CD14-positive monocyte (primary cell): ENCODE results near the gene GLMP. TPM values are rescaled to one million over a fixed set of nuclear protein-coding genes. Genes with fewer than 3 reads are reported as not detected.

Source experiments
- DNase-seq, 3 donors: peaks; one replicate each; pipeline ENCODE4 v3.0.0-alpha.2; 2011 to 2022
- H2AFZ ChIP-seq: 2 replicates; pipeline ENCODE4 v1.6.0; 2012; ENCODE audit warnings: mild to moderate bottlenecking, low read depth, low read length, inconsistent platforms; ENCODE audit not compliant: insufficient read depth, poor library complexity, severe bottlenecking
- H3K27ac ChIP-seq, 2 donors: 1 replicate in 1 of 2; 2 replicates in 1 of 2; pipeline ENCODE4 v1.5.1; 2012 to 2013; ENCODE audit warnings: low read length in 2 of 2, control low read depth in 1 of 2, inconsistent platforms in 1 of 2, low read depth in 1 of 2, mild to moderate bottlenecking in 1 of 2
- H3K27me3 ChIP-seq, 2 donors: one replicate each; pipeline versions ENCODE4 v1.6.0 to v1.6.1; 2011 to 2013; ENCODE audit warnings: low read length in 2 of 2; ENCODE audit not compliant: control insufficient read depth in 2 of 2, insufficient read depth in 2 of 2
- H3K36me3 ChIP-seq, 2 donors: replicated peaks in 1 of 2; 1 replicate in 1 of 2; 2 replicates in 1 of 2; pipeline versions ENCODE4 v1.5.1 to v1.6.1; 2012 to 2013; ENCODE audit warnings: low read length in 2 of 2, control low read depth in 1 of 2, inconsistent platforms in 1 of 2, mild to moderate bottlenecking in 1 of 2; ENCODE audit not compliant: insufficient read depth in 2 of 2, control insufficient read depth in 1 of 2
- H3K4me1 ChIP-seq, 2 donors: 1 replicate in 1 of 2; 2 replicates in 1 of 2; pipeline versions ENCODE4 v1.5.1 to v1.6.1; 2012 to 2013; ENCODE audit warnings: low read length in 2 of 2, control low read depth in 1 of 2, inconsistent platforms in 1 of 2, mild to moderate bottlenecking in 1 of 2, moderate library complexity in 1 of 2; ENCODE audit not compliant: insufficient read depth in 2 of 2, control insufficient read depth in 1 of 2
- H3K4me2 ChIP-seq: replicated peaks from 2 replicates; pipeline ENCODE3; 2012; ENCODE audit warnings: low read length, moderate library complexity, mild to moderate bottlenecking; ENCODE audit not compliant: poor library complexity, severe bottlenecking; ENCODE audit errors: extremely low read depth
- H3K4me3 ChIP-seq, 3 experiments: fragments of 200-600 bp in 1 of 3; sonication (generic) in 1 of 3; replicated peaks in 1 of 3; 1 replicate in 2 of 3; 2 replicates in 1 of 3; pipeline ENCODE4 v1.5.1; 2011 to 2013; ENCODE audit warnings: low read length in 3 of 3, mild to moderate bottlenecking in 3 of 3, control low read depth in 2 of 3, low read depth in 2 of 3, inconsistent platforms in 1 of 3, moderate library complexity in 1 of 3
- H3K79me2 ChIP-seq: 2 replicates; pipeline ENCODE4 v1.6.0; 2012; ENCODE audit warnings: mild to moderate bottlenecking, control low read depth, inconsistent platforms, low read length, moderate library complexity; ENCODE audit not compliant: insufficient read depth
- H3K9ac ChIP-seq: 2 replicates; pipeline ENCODE4 v1.6.0; 2017; ENCODE audit warnings: low read length, mild to moderate bottlenecking; ENCODE audit not compliant: insufficient read depth, poor library complexity, severe bottlenecking
- H3K9me3 ChIP-seq, 2 donors: replicated peaks in 1 of 2; 1 replicate in 1 of 2; 2 replicates in 1 of 2; pipeline versions ENCODE4 v1.5.1 to v1.6.1; 2012 to 2013; ENCODE audit warnings: low read length in 2 of 2, control low read depth in 1 of 2; ENCODE audit not compliant: control insufficient read depth in 1 of 2, insufficient read depth in 1 of 2
- H4K20me1 ChIP-seq: 2 replicates; pipeline ENCODE4 v1.6.0; 2012; ENCODE audit warnings: mild to moderate bottlenecking, low read length, control low read depth, moderate library complexity; ENCODE audit not compliant: insufficient read depth
- H3K27ac Mint-ChIP-seq, 7 donors: one replicate each; pipeline ENCODE4 v1.8.0; 2020; ENCODE audit warnings: mild to moderate bottlenecking in 7 of 7, mixed read lengths in 7 of 7, moderate library complexity in 6 of 7, inconsistent platforms in 2 of 7
- H3K27me3 Mint-ChIP-seq, 3 donors: one replicate each; pipeline ENCODE4 v1.8.0; 2021 to 2022; ENCODE audit warnings: low read depth in 3 of 3, mild to moderate bottlenecking in 3 of 3, mixed read lengths in 3 of 3, moderate library complexity in 3 of 3, inconsistent platforms in 1 of 3
- H3K36me3 Mint-ChIP-seq, 2 donors: one replicate each; pipeline ENCODE4 v1.8.0; 2020; ENCODE audit warnings: mixed read lengths in 2 of 2, inconsistent platforms in 1 of 2, mild to moderate bottlenecking in 1 of 2
- H3K4me1 Mint-ChIP-seq: one replicate; pipeline ENCODE4 v1.8.0; 2020; ENCODE audit warnings: mild to moderate bottlenecking, mixed read lengths
- H3K4me3 Mint-ChIP-seq, 2 donors: one replicate each; pipeline ENCODE4 v1.8.0; 2020; ENCODE audit warnings: mild to moderate bottlenecking in 2 of 2, mixed read lengths in 2 of 2, moderate library complexity in 1 of 2
- H3K9me3 Mint-ChIP-seq, 7 donors: one replicate each; pipeline ENCODE4 v1.8.0; 2020 to 2022; ENCODE audit warnings: mixed read lengths in 7 of 7, mild to moderate bottlenecking in 6 of 7, moderate library complexity in 6 of 7, inconsistent platforms in 2 of 7
- CTCF ChIP-seq: fragments of 200-600 bp; IDR thresholded peaks from one replicate; pipeline ENCODE4 v1.8.0; 2022; ENCODE audit warnings: antibody characterized with exemption, mild to moderate bottlenecking
- WGBS: methylation state at CpG from one replicate; pipeline ENCODE4 v1.1.5; 2013; ENCODE audit warnings: missing lambda C conversion rate; ENCODE audit not compliant: insufficient coverage; 5-methylcytosine and 5-hydroxymethylcytosine counted together
- intact Hi-C, 2 donors: fragments of 100-400 bp; cut with micrococcal nuclease; formaldehyde crosslinking; loops; one replicate each; pipeline versions ENCODE4 v1.15.0 to v1.15.1; 2023
- polyA plus RNA-seq, 3 donors: library from polyadenylated mRNA; depleted of rRNA in 1 of 3; unstranded in 2 of 3; stranded (reverse) in 1 of 3; fragments of 300-500 nt in 2 of 3; fragments of >200 nt in 1 of 3; fragmentation: Illumina TruSeq in 2 of 3; gene quantifications; 1 replicate in 2 of 3; 2 replicates in 1 of 3; pipeline ENCODE4 v1.2.3, GENCODE V29; 2012 to 2021

The GLMP gene
- polyA plus RNA-seq, 3 donors, result 24.3 to 59.6 (median 34.7) TPM

DNA sequence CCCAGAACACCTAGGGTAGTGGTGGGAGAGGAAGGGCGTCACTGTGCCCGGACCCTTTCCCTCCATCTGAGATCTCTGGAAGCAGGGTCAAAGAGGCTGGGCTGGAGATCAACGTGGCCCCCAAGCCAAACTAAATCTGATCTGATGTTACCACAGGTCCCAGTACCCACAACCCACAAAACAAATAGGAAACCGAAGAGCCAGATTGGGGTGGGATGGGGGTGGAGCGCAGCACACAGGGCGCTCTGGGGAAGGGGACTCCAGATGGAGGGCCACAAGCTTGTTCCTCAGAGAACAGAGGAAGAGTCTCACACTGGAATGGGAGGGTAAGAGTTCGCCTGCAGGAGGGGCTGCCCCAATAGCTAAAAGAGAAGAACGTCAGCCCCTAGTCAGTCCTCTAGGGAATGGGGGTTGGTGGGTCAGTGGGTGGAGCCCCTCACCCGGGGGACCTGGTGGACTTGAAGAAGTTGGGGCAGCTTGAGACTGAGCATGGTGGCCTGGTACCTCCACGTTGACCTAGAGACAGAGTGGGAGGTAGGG, 49.2 kb downstream of the GLMP start:
- Mint-ChIP-seq H3K4me3 (peak overlapping the region; percentile 34 to 79), H3K27ac (no peak overlapping the region), H3K4me1 (peaks cover 14% of the 10 kb centered on the region), H3K36me3 (peaks cover 30 to 38% of the 10 kb centered on the region in 2 donors), H3K9me3 (peaks cover 0 to 9% (median 0%) of the 10 kb centered on the region in 7 donors), H3K27me3 (peaks cover 21 to 37% (median 35%) of the 10 kb centered on the region in 3 donors)
- TF ChIP-seq CTCF, result no peak
- Histone ChIP-seq H3K27me3 (peaks cover 10 to 31% of the 10 kb centered on the region in 2 donors), H3K79me2 (no peaks in the 10 kb centered on the region), H2AFZ (no peak overlapping the region), H3K4me2 (peak overlapping the region; percentile 45), H3K4me3 (peak overlapping the region in 1 of 3 experiments; percentile 38), H3K27ac (no peak overlapping the region), H3K9ac (no peak overlapping the region), H3K4me1 (peaks cover 9 to 14% of the 10 kb centered on the region in 2 donors), H3K36me3 (peaks cover 27% of the 10 kb centered on the region in 2 donors), H4K20me1 (peaks cover 40% of the 10 kb centered on the region), H3K9me3 (peaks cover 0 to 12% of the 10 kb centered on the region in 2 donors)
- 15% methylated on average over 5 of the region's 10 CpGs for WGBS
- intact Hi-C loops, result no loop called here
- DNase-seq, result no peak

GRCh38 chr1:156245451-156246232, 49.8 kb downstream of the GLMP start:
- Mint-ChIP-seq H3K4me1 (peaks cover 14% of the 10 kb centered on the region), H3K27ac (no peak overlapping the region), H3K4me3 (peak overlapping the region; percentile 61 to 90), H3K27me3 (peaks cover 21 to 40% (median 35%) of the 10 kb centered on the region in 3 donors), H3K9me3 (peaks cover 0 to 9% (median 0%) of the 10 kb centered on the region in 7 donors), H3K36me3 (peaks cover 28 to 38% of the 10 kb centered on the region in 2 donors)
- Histone ChIP-seq H4K20me1 (peaks cover 40% of the 10 kb centered on the region), H3K9me3 (peaks cover 0 to 12% of the 10 kb centered on the region in 2 donors), H3K36me3 (peaks cover 20 to 27% of the 10 kb centered on the region in 2 donors), H3K4me2 (peak overlapping the region; percentile 45), H3K27me3 (peaks cover 10 to 31% of the 10 kb centered on the region in 2 donors), H3K9ac (no peak overlapping the region), H2AFZ (no peak overlapping the region), H3K4me1 (peaks cover 9 to 14% of the 10 kb centered on the region in 2 donors), H3K79me2 (no peaks in the 10 kb centered on the region), H3K27ac (no peak overlapping the region), H3K4me3 (peak overlapping the region in 1 of 3 experiments; percentile 38)
- TF ChIP-seq CTCF, result no peak
- WGBS, result 3% methylated on average over 61 of the region's 69 CpGs
- intact Hi-C loops, result no loop called here
- DNase-seq, result no peak
